ENCODE results near the gene CACNA1C. TPM values are rescaled to one million over a fixed set of nuclear protein-coding genes. Genes with fewer than 3 reads are reported as not detected.

Gene CACNA1C
- total and polyA plus RNA-seq, 2 donors (not counting 1 experiment from before 2014, with no cell fraction given), result 0.01 to 0.02 TPM

- ChIA-PET POLR2A (no interaction called here), CTCF (no interaction called here)
- Histone ChIP-seq H2AFZ (ENCODE audit: insufficient read depth, low read depth, low read length, poor library complexity, severe bottlenecking) (no peak overlapping the region), H3K4me1 (ENCODE audit: control insufficient read depth in 2 of 2, insufficient read depth in 2 of 2, low read length in 2 of 2) (peaks cover 12 to 21% of the 10 kb centered on the region in 2 donors), H3K9me3 (ENCODE audit: control extremely low read depth in 1 of 3, control insufficient read depth in 2 of 3, insufficient read depth in 1 of 3, low read length in 2 of 3) (no peaks in the 10 kb centered on the region), H3K4me2 (replicated peaks; ENCODE audit: low read depth, low read length, poor library complexity, severe bottlenecking) (no peak overlapping the region), H3K79me2 (ENCODE audit: control insufficient read depth, insufficient read depth, low read length) (no peaks in the 10 kb centered on the region), H3K27me3 (replicated peaks in 1 of 4; ENCODE audit: control extremely low read depth in 1 of 4, control insufficient read depth in 3 of 4, insufficient read depth in 4 of 4, low read length in 3 of 4) (peaks cover 0 to 3% (median 0%) of the 10 kb centered on the region in 4 experiments), H3K9ac (ENCODE audit: low read length) (no peak overlapping the region), H3K27ac (ENCODE audit: low read length in 2 of 2) (no peak overlapping the region), H4K20me1 (ENCODE audit: control insufficient read depth, insufficient read depth, low read length, poor library complexity, severe bottlenecking) (no peaks in the 10 kb centered on the region), H3K36me3 (replicated peaks in 1 of 2; ENCODE audit: control extremely low read depth in 1 of 2, control insufficient read depth in 1 of 2, extremely low read depth in 1 of 2, insufficient read depth in 2 of 2, low read length in 1 of 2) (no peaks in the 10 kb centered on the region), H3K4me3 (ENCODE audit: control extremely low read depth in 1 of 5, extremely low read depth in 1 of 5, insufficient read depth in 1 of 5, low read depth in 2 of 5, low read length in 4 of 5) (no peak overlapping the region)
- ATAC-seq (ENCODE audit: low read depth) (no peak), DNase-seq (no peak)
- TF ChIP-seq EZH2 (IDR thresholded peaks at IDR 0.05; ENCODE audit: borderline replicate concordance, insufficient read depth, low read depth, low read length, poor library complexity, severe bottlenecking), result no peak
- TF ChIP-seq CTCF (IDR thresholded peaks at IDR 0.05), result no peak
- WGBS (ENCODE audit: insufficient coverage), result 61% methylated on average over 4 of the region's 6 CpGs
- intact Hi-C loops (cut with micrococcal nuclease), result no loop called here
- peaks cover 21% of the 10 kb centered on the region for H3K27me3 Mint-ChIP-seq
- H3K9me3 Mint-ChIP-seq (ENCODE audit: insufficient read depth), result no peaks in the 10 kb centered on the region
- H3K4me1 Mint-ChIP-seq, result peaks cover 26% of the 10 kb centered on the region
- no peak overlapping the region for H3K4me3 Mint-ChIP-seq
- no peak overlapping the region for H3K27ac Mint-ChIP-seq
Measured at GRCh38 chr12:2352203-2352602, 299.4 kb downstream of the CACNA1C start.

GRCh38 chr12:2353281-2353680 lies 300.5 kb downstream of the CACNA1C start:
- H3K4me2 ChIP-seq (replicated peaks; ENCODE audit: low read depth, low read length, poor library complexity, severe bottlenecking), result no peak overlapping the region
- no peak for ATAC-seq (ENCODE audit: low read depth)
- peaks cover 0 to 3% (median 0%) of the 10 kb centered on the region in 4 experiments for H3K27me3 ChIP-seq (replicated peaks in 1 of 4; ENCODE audit: control extremely low read depth in 1 of 4, control insufficient read depth in 3 of 4, insufficient read depth in 4 of 4, low read length in 3 of 4)
- no peak overlapping the region for H2AFZ ChIP-seq (ENCODE audit: insufficient read depth, low read depth, low read length, poor library complexity, severe bottlenecking)
- no peak overlapping the region for H3K27ac ChIP-seq (ENCODE audit: low read length in 2 of 2)
- H3K36me3 ChIP-seq (replicated peaks in 1 of 2; ENCODE audit: control extremely low read depth in 1 of 2, control insufficient read depth in 1 of 2, extremely low read depth in 1 of 2, insufficient read depth in 2 of 2, low read length in 1 of 2), result no peaks in the 10 kb centered on the region
- no peak for DNase-seq
- POLR2A ChIA-PET, result no interaction called here
- WGBS (ENCODE audit: insufficient coverage), result 94% methylated on average over 9 of the region's 9 CpGs
- peaks cover 17 to 22% of the 10 kb centered on the region in 2 donors for H3K4me1 ChIP-seq (ENCODE audit: control insufficient read depth in 2 of 2, insufficient read depth in 2 of 2, low read length in 2 of 2)
- H4K20me1 ChIP-seq (ENCODE audit: control insufficient read depth, insufficient read depth, low read length, poor library complexity, severe bottlenecking), result no peaks in the 10 kb centered on the region
- no peak overlapping the region for H3K9ac ChIP-seq (ENCODE audit: low read length)
- Mint-ChIP-seq H3K4me1 (peaks cover 30% of the 10 kb centered on the region), H3K4me3 (no peak overlapping the region), H3K9me3 (ENCODE audit: insufficient read depth) (no peaks in the 10 kb centered on the region), H3K27ac (no peak overlapping the region), H3K27me3 (peaks cover 20% of the 10 kb centered on the region)
- no peak overlapping the region for H3K4me3 ChIP-seq (ENCODE audit: control extremely low read depth in 1 of 5, extremely low read depth in 1 of 5, insufficient read depth in 1 of 5, low read depth in 2 of 5, low read length in 4 of 5)
- H3K9me3 ChIP-seq (ENCODE audit: control extremely low read depth in 1 of 3, control insufficient read depth in 2 of 3, insufficient read depth in 1 of 3, low read length in 2 of 3), result no peaks in the 10 kb centered on the region
- TF ChIP-seq CTCF (IDR thresholded peaks at IDR 0.05), result no peak
- TF ChIP-seq EZH2 (IDR thresholded peaks at IDR 0.05; ENCODE audit: borderline replicate concordance, insufficient read depth, low read depth, low read length, poor library complexity, severe bottlenecking), result no peak
- intact Hi-C loops (cut with micrococcal nuclease), result no loop called here
- CTCF ChIA-PET, result no interaction called here
- no peaks in the 10 kb centered on the region for H3K79me2 ChIP-seq (ENCODE audit: control insufficient read depth, insufficient read depth, low read length)

All from B cell (primary cell).